CD4-positive, alpha-beta T cell (primary cell): Measurements from ENCODE around the gene CALM3. TPM values are rescaled to one million over a fixed set of nuclear protein-coding genes. Genes with fewer than 3 reads are reported as not detected.
A peak's percentile ranks its signal among the peaks of the same experiment; 100 is the strongest.

Experiments used
- ATAC-seq: fragments of 200-7000 bp; cut with Tn5 transposase; one replicate; pipeline ENCODE4 v1.10.0; 2022; ENCODE audit warnings: mild to moderate bottlenecking; ENCODE audit not compliant: poor library complexity
- CTCF ChIA-PET: fragments of 350-600 bp; sonication (Branson Sonifier 250); formaldehyde crosslinking; loops from one replicate; lab custom pipeline; 2021; ENCODE audit warnings: antibody characterized with exemption, inconsistent platforms; lab: Charles Lee
- POLR2A ChIA-PET: fragments of 350-600 bp; sonication (Branson Sonifier 250); formaldehyde crosslinking; loops from one replicate; lab custom pipeline; 2021; ENCODE audit warnings: antibody characterized with exemption, inconsistent platforms; lab: Charles Lee
- DNase-seq, 14 experiments: peaks; one replicate each; pipeline ENCODE4 v3.0.0-alpha.2; 2013 to 2020; ENCODE audit warnings: mixed read lengths in 2 of 14
- H3K27ac ChIP-seq, 2 donors: one replicate each; pipeline versions ENCODE4 v1.5.1 to v1.7.0; 2013; ENCODE audit warnings: low read length in 2 of 2, low read depth in 1 of 2, mild to moderate bottlenecking in 1 of 2
- H3K27me3 ChIP-seq, 2 experiments: 1 replicate in 1 of 2; 2 replicates in 1 of 2; pipeline versions ENCODE4 v1.6.1 to v1.7.0; 2013; ENCODE audit warnings: low read length in 2 of 2, control low read depth in 1 of 2, mild to moderate bottlenecking in 1 of 2, moderate library complexity in 1 of 2; ENCODE audit not compliant: insufficient read depth in 2 of 2, control insufficient read depth in 1 of 2
- H3K36me3 ChIP-seq: one replicate; pipeline ENCODE4 v1.6.1; 2013; ENCODE audit warnings: low read length, control low read depth; ENCODE audit not compliant: insufficient read depth
- H3K4me1 ChIP-seq: one replicate; pipeline ENCODE4 v1.6.1; 2013; ENCODE audit warnings: low read length, control low read depth; ENCODE audit not compliant: insufficient read depth
- H3K4me3 ChIP-seq: one replicate; pipeline ENCODE4 v1.5.1; 2013; ENCODE audit warnings: mild to moderate bottlenecking, low read length, moderate library complexity
- H3K9me3 ChIP-seq, 2 experiments: 1 replicate in 1 of 2; 2 replicates in 1 of 2; pipeline versions ENCODE4 v1.6.1 to v1.7.0; 2013; ENCODE audit warnings: low read length in 2 of 2, mild to moderate bottlenecking in 2 of 2, control low read depth in 1 of 2, moderate library complexity in 1 of 2; ENCODE audit not compliant: control insufficient read depth in 1 of 2, insufficient read depth in 1 of 2
- H3K27ac Mint-ChIP-seq: one replicate; pipeline ENCODE4 v1.8.0; 2020; ENCODE audit warnings: mixed read lengths
- H3K27me3 Mint-ChIP-seq: one replicate; pipeline ENCODE4 v1.8.0; 2021; ENCODE audit warnings: mixed read lengths
- H3K36me3 Mint-ChIP-seq: one replicate; pipeline ENCODE4 v1.8.0; 2021; ENCODE audit warnings: low read depth, mixed read lengths
- H3K4me1 Mint-ChIP-seq: one replicate; pipeline ENCODE4 v1.8.0; 2021; ENCODE audit warnings: low read depth, mixed read lengths
- H3K4me3 Mint-ChIP-seq: one replicate; pipeline ENCODE4 v1.8.0; 2020; ENCODE audit warnings: mild to moderate bottlenecking, mixed read lengths
- H3K9me3 Mint-ChIP-seq: one replicate; pipeline ENCODE4 v1.8.0; 2020; ENCODE audit warnings: mixed read lengths
- CTCF ChIP-seq: fragments of 200-600 bp; IDR thresholded peaks from one replicate; pipeline ENCODE4 v1.8.0; 2022; ENCODE audit warnings: antibody characterized with exemption, mild to moderate bottlenecking
- intact Hi-C, 2 experiments: fragments of 100-400 bp; cut with DNase I in 1 of 2; cut with micrococcal nuclease in 1 of 2; formaldehyde crosslinking; loops; one replicate each; pipeline versions ENCODE4 v1.15.1 to v1.9.0; 2023 to 2025; cut with DNase I, micrococcal nuclease
- total RNA-seq, 174 experiments: library from RNA in 2 of 174; stranded (reverse) in 2 of 174; gene quantifications; one replicate each; pipeline ENCODE4 v1.2.3 and lab custom pipeline; 2021 to 2026

Gene CALM3
- total RNA-seq, 2 experiments from 2014 or later, result 169 to 173 TPM

GRCh38 chr19:46607448-46607841 is 6.3 kb downstream of the CALM3 start:
- Histone ChIP-seq H3K4me1 (peaks cover 75% of the 10 kb centered on the region), H3K36me3 (peaks cover 56% of the 10 kb centered on the region), H3K9me3 (no peaks in the 10 kb centered on the region), H3K27ac (no peak overlapping the region), H3K27me3 (no peaks in the 10 kb centered on the region), H3K4me3 (no peak overlapping the region)
- Mint-ChIP-seq H3K27ac (no peak overlapping the region), H3K4me3 (no peak overlapping the region), H3K9me3 (no peaks in the 10 kb centered on the region), H3K27me3 (no peaks in the 10 kb centered on the region), H3K4me1 (peaks cover 77% of the 10 kb centered on the region), H3K36me3 (peaks cover 69% of the 10 kb centered on the region)
- intact Hi-C loops, result loop anchor here in 1 of 2 experiments (10.0 kb wide), 2 partner anchors 427 to 667 kb away; partner anchors contain the start of gene INAFM1
- no peak for TF ChIP-seq CTCF
- DNase-seq, result peak in 1 of 14 experiments; percentile 6
- ChIA-PET POLR2A (interaction anchor here (1.3 kb wide), 1 partner anchor 54 kb away, joined by 4 read pairs; the partner anchor contains the start of gene DACT3), CTCF (interaction anchor here (1.8 kb wide), 1 partner anchor 55 kb away, joined by 5 read pairs; no protein-coding TSS in a partner anchor)
- no peak for ATAC-seq

GRCh38 chr19:46608178-46608577 is 7.0 kb downstream of the CALM3 start:
- Histone ChIP-seq H3K27me3 (no peaks in the 10 kb centered on the region), H3K4me3 (no peak overlapping the region), H3K4me1 (peaks cover 75% of the 10 kb centered on the region), H3K36me3 (peaks cover 56% of the 10 kb centered on the region), H3K9me3 (no peaks in the 10 kb centered on the region), H3K27ac (no peak overlapping the region)
- ChIA-PET POLR2A (no interaction called here), CTCF (no interaction called here)
- H3K27ac Mint-ChIP-seq, result no peak overlapping the region
- DNase-seq, result peak in 1 of 14 experiments; percentile 25
- H3K27me3 Mint-ChIP-seq, result no peaks in the 10 kb centered on the region
- peaks cover 69% of the 10 kb centered on the region for H3K36me3 Mint-ChIP-seq
- no peaks in the 10 kb centered on the region for H3K9me3 Mint-ChIP-seq
- H3K4me1 Mint-ChIP-seq, result peaks cover 74% of the 10 kb centered on the region
- intact Hi-C loops, result loop anchor here in 1 of 2 experiments (10.0 kb wide), 2 partner anchors 427 to 667 kb away; partner anchors contain the start of gene INAFM1
- TF ChIP-seq CTCF, result no peak
- no peak for ATAC-seq
- no peak overlapping the region for H3K4me3 Mint-ChIP-seq

GRCh38 chr19:46608581-46609345 is 7.6 kb downstream of the CALM3 start:
- ATAC-seq, result no peak
- intact Hi-C loops, result loop anchor here in 1 of 2 experiments (10.0 kb wide), 2 partner anchors 426 to 666 kb away; partner anchors contain the start of gene INAFM1
- Mint-ChIP-seq H3K4me3 (peak overlapping the region; percentile 5), H3K36me3 (peaks cover 64% of the 10 kb centered on the region), H3K27ac (peak overlapping the region; percentile 16), H3K27me3 (no peaks in the 10 kb centered on the region), H3K4me1 (peaks cover 74% of the 10 kb centered on the region), H3K9me3 (no peaks in the 10 kb centered on the region)
- Histone ChIP-seq H3K27me3 (no peaks in the 10 kb centered on the region), H3K4me1 (peaks cover 72% of the 10 kb centered on the region), H3K4me3 (no peak overlapping the region), H3K9me3 (no peaks in the 10 kb centered on the region), H3K36me3 (peaks cover 56% of the 10 kb centered on the region), H3K27ac (peak overlapping the region in 1 of 2 donors; percentile 17)
- peak in 1 of 14 experiments; percentile 28 for DNase-seq
- ChIA-PET CTCF (no interaction called here), POLR2A (no interaction called here)
- TF ChIP-seq CTCF, result no peak
